ENCODE measurements around the gene SLC7A8. TPM values are rescaled to one million over a fixed set of nuclear protein-coding genes. Genes with fewer than 3 reads are reported as not detected.

SLC7A8 gene
- total and polyA plus RNA-seq, 8 donors = 1.2 to 102 (median 32.0) TPM

- Histone ChIP-seq H3K36me3 (peaks cover 0 to 23% (median 22%) of the 10 kb centered on the region in 4 donors), H3K27ac (no peak overlapping the region), H3K9me3 (no peaks in the 10 kb centered on the region), H3K27me3 (no peaks in the 10 kb centered on the region), H3K4me1 (peaks cover 12 to 38% (median 28%) of the 10 kb centered on the region in 4 donors), H3K4me3 (no peak overlapping the region)
- no peak for TF ChIP-seq POLR2AphosphoS5 (IDR thresholded peaks at IDR 0.05)
- TF ChIP-seq CTCF (IDR thresholded peaks at IDR 0.05) = no peak
- no peak for TF ChIP-seq EP300 (IDR thresholded peaks at IDR 0.05)
- no peak for TF ChIP-seq POLR2A (IDR thresholded peaks at IDR 0.05)
- no peak for DNase-seq
- 75 to 81% (median 79%) methylated on average over 10 of the region's 10 CpGs for WGBS, 5 donors
- intact Hi-C loops (cut with DNase I; ENCODE audit: low total_unique reads) = no loop called here
Observed at GRCh38 chr14:23101986-23102625, 81.4 kb downstream of the SLC7A8 start.

- 81 to 89% (median 83%) methylated on average over 5 to 6 of the region's 6 CpGs for WGBS, 5 donors
- H3K4me3 ChIP-seq = no peak overlapping the region
- intact Hi-C loops (cut with DNase I; ENCODE audit: low total_unique reads) = no loop called here
Observed at GRCh38 chr14:23101213-23101970, 82.1 kb downstream of the SLC7A8 start.

GRCh38 chr14:23099212-23099861, 84.1 kb downstream of the SLC7A8 start:
- TF ChIP-seq CTCF (IDR thresholded peaks at IDR 0.05) (no peak), EP300 (IDR thresholded peaks at IDR 0.05) (no peak), POLR2A (IDR thresholded peaks at IDR 0.05) (no peak), POLR2AphosphoS5 (IDR thresholded peaks at IDR 0.05) (no peak)
- 30 to 67% (median 44%) methylated on average over 8 to 10 of the region's 10 CpGs for whole genome bisulfite sequencing, 5 donors
- no peaks in the 10 kb centered on the region for H3K9me3 ChIP-seq
- H3K36me3 ChIP-seq = peaks cover 0 to 23% (median 22%) of the 10 kb centered on the region in 4 donors
- H3K27me3 ChIP-seq = no peaks in the 10 kb centered on the region
- intact Hi-C loops (cut with DNase I; ENCODE audit: low total_unique reads) = no loop called here
- H3K4me3 ChIP-seq = no peak overlapping the region
- H3K4me1 ChIP-seq = peaks cover 19 to 41% (median 36%) of the 10 kb centered on the region in 4 donors
- H3K27ac ChIP-seq = peak overlapping the region in 2 of 5 donors; percentile 16 to 21
- peak in 1 of 2 donors; percentile 67 for DNase-seq

More at GRCh38 chr14:23101213-23101970, 82.1 kb downstream of the SLC7A8 start:
- H3K27me3 ChIP-seq = no peaks in the 10 kb centered on the region
- H3K4me1 ChIP-seq = peaks cover 19 to 45% (median 35%) of the 10 kb centered on the region in 4 donors
- H3K9me3 ChIP-seq = no peaks in the 10 kb centered on the region
- H3K36me3 ChIP-seq = peaks cover 0 to 23% (median 22%) of the 10 kb centered on the region in 4 donors
- no peak for TF ChIP-seq POLR2AphosphoS5 (IDR thresholded peaks at IDR 0.05)
- no peak for TF ChIP-seq EP300 (IDR thresholded peaks at IDR 0.05)
- no peak for TF ChIP-seq CTCF (IDR thresholded peaks at IDR 0.05)
- TF ChIP-seq POLR2A (IDR thresholded peaks at IDR 0.05) = no peak
- no peak for DNase-seq
- H3K27ac ChIP-seq = no peak overlapping the region

- Histone ChIP-seq H3K27me3 (no peaks in the 10 kb centered on the region), H3K36me3 (peaks cover 0 to 28% (median 26%) of the 10 kb centered on the region in 4 donors), H3K4me1 (peaks cover 28 to 55% (median 50%) of the 10 kb centered on the region in 4 donors), H3K27ac (no peak overlapping the region), H3K4me3 (no peak overlapping the region), H3K9me3 (no peaks in the 10 kb centered on the region)
- WGBS, 5 donors = 77 to 92% (median 87%) methylated on average over 7 of the region's 7 CpGs
- no peak for DNase-seq
- intact Hi-C loops (cut with DNase I; ENCODE audit: low total_unique reads) = no loop called here
- TF ChIP-seq EP300 (IDR thresholded peaks at IDR 0.05) = no peak
- TF ChIP-seq CTCF (IDR thresholded peaks at IDR 0.05) = no peak
- TF ChIP-seq POLR2AphosphoS5 (IDR thresholded peaks at IDR 0.05) = no peak
- TF ChIP-seq POLR2A (IDR thresholded peaks at IDR 0.05) = no peak
Observed at GRCh38 chr14:23097786-23098185, 85.7 kb downstream of the SLC7A8 start.
